Nucleus accumbens (tissue), 56 donors: ENCODE results near the gene P2RY6.

Source experiments
- DNase-seq, 56 donors: peaks; one replicate each; lab custom pipeline; 2025; lab: John Stamatoyannopoulos, UW

P2RY6 gene

GRCh38 chr11:73347067-73347466, 74.9 kb downstream of the P2RY6 start:
- DNase-seq = no peak
